Endothelial cell of hepatic sinusoid (primary cell): ENCODE results near the gene RETSAT.
"Not testable (repeated sequence)": the region's sequence is repeated elsewhere in the genome, so short reads cannot be mapped to it uniquely, and the experiment has no call there.

ENCODE experiments used
- in situ Hi-C: cut with HindIII; loops from 2 replicates; pipeline ENCODE4 v1.10.0; 2017; ENCODE audit warnings: low sequenced_read_pairs

Gene RETSAT

GRCh38 chr2:85354286-85355072 lies at the start of gene RETSAT, which contains the start of gene ELMOD3:
TSS of gene RETSAT (minus strand) at chr2:85354528. CDS start at chr2:85354507, 21 bp downstream.
TSS of gene ELMOD3 (plus strand) at chr2:85354769. CDS start at chr2:85357199, 2,430 bp downstream.
- in situ Hi-C loops, result no loop called here

GRCh38 chr2:85401844-85402243 lies 47.5 kb upstream of the RETSAT start:
- in situ Hi-C loops, result no loop called here

GRCh38 chr2:85401464-85401805 lies 47.1 kb upstream of the RETSAT start:
- in situ Hi-C loops, result no loop called here

GRCh38 chr2:85400541-85401463 lies 46.5 kb upstream of the RETSAT start:
- in situ Hi-C loops, result no loop called here

- in situ Hi-C loops, result no loop called here
These were observed 45.7 kb upstream of the RETSAT start for GRCh38 chr2:85400023-85400422.

- in situ Hi-C loops, result no loop called here
These were observed 44.8 kb upstream of the RETSAT start for GRCh38 chr2:85399183-85399455.

- in situ Hi-C loops, result no loop called here
These were observed 44.3 kb upstream of the RETSAT start for GRCh38 chr2:85398426-85399182.

- in situ Hi-C loops, result no loop called here
These were observed 43.6 kb upstream of the RETSAT start for GRCh38 chr2:85397925-85398331.

GRCh38 chr2:85396531-85397470 lies 42.5 kb upstream of the RETSAT start:
- in situ Hi-C loops, result no loop called here

- in situ Hi-C loops, result no loop called here
These were observed 41.7 kb upstream of the RETSAT start for GRCh38 chr2:85395912-85396475.

- in situ Hi-C loops, result no loop called here
These were observed 40.6 kb upstream of the RETSAT start for GRCh38 chr2:85394976-85395375.

- in situ Hi-C loops, result no loop called here
These were observed 39.9 kb upstream of the RETSAT start for GRCh38 chr2:85394261-85394681.

GRCh38 chr2:85393836-85394235 lies 39.5 kb upstream of the RETSAT start:
- in situ Hi-C loops, result no loop called here

- in situ Hi-C loops, result no loop called here
These were observed 36.8 kb upstream of the RETSAT start for GRCh38 chr2:85390941-85391669.

- in situ Hi-C loops, result no loop called here
These were observed 34.7 kb upstream of the RETSAT start for GRCh38 chr2:85388878-85389538.

- in situ Hi-C loops, result no loop called here
These were observed 33.4 kb upstream of the RETSAT start for GRCh38 chr2:85387754-85388153.

- in situ Hi-C loops, result no loop called here
These were observed 31.4 kb upstream of the RETSAT start for GRCh38 chr2:85385746-85386145.

- in situ Hi-C loops, result no loop called here
These were observed 29.5 kb upstream of the RETSAT start for GRCh38 chr2:85383850-85384249.

- in situ Hi-C loops, result not testable (repeated sequence)
These were observed 28.8 kb upstream of the RETSAT start for GRCh38 chr2:85383151-85383550.
